Measurements from ENCODE around the gene TEF. TPM values are rescaled to one million over a fixed set of nuclear protein-coding genes. Genes with fewer than 3 reads are reported as not detected.

TEF gene
- 13.9 TPM for total RNA-seq (ENCODE audit: unreplicated experiment)
- long read RNA-seq, partial matches to known transcripts: 0 of 2 reads
- long read RNA-seq, other reads (novel, unspliced or antisense): 2 of 2 reads

GRCh38 chr22:41381329-41382097 is at the start of gene TEF:
Gene TEF (plus strand): TSS chr22:41381942. CDS start chr22:41382045, 103 bp downstream.
- Mint-ChIP-seq H3K27me3 (ENCODE audit: unreplicated experiment) (peaks cover 4% of the 10 kb centered on the region), H3K27ac (ENCODE audit: unreplicated experiment) (peak within 1 kb of the TSS; percentile 93), H3K4me3 (ENCODE audit: unreplicated experiment) (peak within 1 kb of the TSS; percentile 84), H3K36me3 (ENCODE audit: unreplicated experiment) (no peaks in the 10 kb centered on the region), H3K4me1 (ENCODE audit: low read depth, unreplicated experiment) (peaks cover 14% of the 10 kb centered on the region), H3K9me3 (ENCODE audit: unreplicated experiment) (peaks cover 7% of the 10 kb centered on the region)
- no peak for TF ChIP-seq CTCF (IDR thresholded peaks at IDR 0.05; ENCODE audit: partially characterized antibody, unreplicated experiment)
- DNase-seq: peak; percentile 99

- no peak for DNase-seq
- H3K36me3 Mint-ChIP-seq (ENCODE audit: unreplicated experiment): no peaks in the 10 kb centered on the region
- H3K4me3 Mint-ChIP-seq (ENCODE audit: unreplicated experiment): no peak overlapping the region
- H3K27ac Mint-ChIP-seq (ENCODE audit: unreplicated experiment): no peak overlapping the region
- H3K27me3 Mint-ChIP-seq (ENCODE audit: unreplicated experiment): peaks cover 5% of the 10 kb centered on the region
- peaks cover under 1% of the 10 kb centered on the region for H3K4me1 Mint-ChIP-seq (ENCODE audit: low read depth, unreplicated experiment)
- no peak for TF ChIP-seq CTCF (IDR thresholded peaks at IDR 0.05; ENCODE audit: partially characterized antibody, unreplicated experiment)
- H3K9me3 Mint-ChIP-seq (ENCODE audit: unreplicated experiment): peaks cover 7% of the 10 kb centered on the region
These were observed 49.4 kb upstream of the TEF start for GRCh38 chr22:41332217-41332939.

- Mint-ChIP-seq H3K9me3 (ENCODE audit: unreplicated experiment) (peaks cover 6% of the 10 kb centered on the region), H3K27ac (ENCODE audit: unreplicated experiment) (no peak overlapping the region), H3K27me3 (ENCODE audit: unreplicated experiment) (peaks cover 5% of the 10 kb centered on the region), H3K4me1 (ENCODE audit: low read depth, unreplicated experiment) (no peaks in the 10 kb centered on the region), H3K4me3 (ENCODE audit: unreplicated experiment) (no peak overlapping the region), H3K36me3 (ENCODE audit: unreplicated experiment) (no peaks in the 10 kb centered on the region)
- no peak for DNase-seq
- TF ChIP-seq CTCF (IDR thresholded peaks at IDR 0.05; ENCODE audit: partially characterized antibody, unreplicated experiment): no peak
These were observed 47.9 kb upstream of the TEF start for GRCh38 chr22:41333806-41334205.

- H3K27ac Mint-ChIP-seq (ENCODE audit: unreplicated experiment): no peak overlapping the region
- TF ChIP-seq CTCF (IDR thresholded peaks at IDR 0.05; ENCODE audit: partially characterized antibody, unreplicated experiment): no peak
- H3K9me3 Mint-ChIP-seq (ENCODE audit: unreplicated experiment): peaks cover 6% of the 10 kb centered on the region
- no peak overlapping the region for H3K4me3 Mint-ChIP-seq (ENCODE audit: unreplicated experiment)
- no peaks in the 10 kb centered on the region for H3K4me1 Mint-ChIP-seq (ENCODE audit: low read depth, unreplicated experiment)
- no peak for DNase-seq
- H3K36me3 Mint-ChIP-seq (ENCODE audit: unreplicated experiment): no peaks in the 10 kb centered on the region
- H3K27me3 Mint-ChIP-seq (ENCODE audit: unreplicated experiment): peaks cover 5% of the 10 kb centered on the region
These were observed 47.5 kb upstream of the TEF start for GRCh38 chr22:41334215-41334614.

Measured in glutamatergic neuron (in vitro differentiated cells).